Measurements from ENCODE around the gene TSPAN9. TPM values are rescaled to one million over a fixed set of nuclear protein-coding genes. Genes with fewer than 3 reads are reported as not detected.

Gene TSPAN9
- total and polyA plus RNA-seq, 2 of the 4 experiments (the other 2 are of a cell fraction) = 17.7 to 39.1 TPM

GRCh38 chr12:3116106-3116844 is 39.1 kb downstream of the TSPAN9 start (continued):
- TF ChIP-seq FOS (IDR thresholded peaks at IDR 0.05; ENCODE audit: low read depth, low read length) = no peak

GRCh38 chr12:3117144-3117581 is 40.0 kb downstream of the TSPAN9 start:
- no peak for TF ChIP-seq MAFK (IDR thresholded peaks at IDR 0.05; ENCODE audit: low read depth, low read length)
- TF ChIP-seq SMC3 (IDR thresholded peaks at IDR 0.05; ENCODE audit: low read depth, low read length) = no peak
- no peak for TF ChIP-seq BHLHE40 (IDR thresholded peaks at IDR 0.05; ENCODE audit: low read depth, low read length)
- 0 out of 2 replicates have a peak, but pooled peaks have one; percentile 69 for TF ChIP-seq CHD1 (IDR thresholded peaks at IDR 0.05; ENCODE audit: low read depth, low read length)
- no peak for TF ChIP-seq FOS (IDR thresholded peaks at IDR 0.05; ENCODE audit: low read depth, low read length)
- TF ChIP-seq CEBPB (IDR thresholded peaks at IDR 0.05; ENCODE audit: low read depth, low read length) = peak; percentile 65
- TF ChIP-seq RFX5 (IDR thresholded peaks at IDR 0.05; ENCODE audit: low read depth, low read length) = no peak
- peak overlapping the region; percentile 62 for H3K56ac ChIP-seq (ENCODE audit: extremely low read depth, insufficient read depth, low read length)
- ATAC-seq (ENCODE audit: low read depth) (peak; percentile 33), DNase-seq (peak; percentile 78)
- H3K9me3 ChIP-seq (ENCODE audit: control insufficient read depth, insufficient read depth, low read length) = no peaks in the 10 kb centered on the region
- H2AFZ ChIP-seq (replicated peaks; ENCODE audit: low read length, poor library complexity) = peak overlapping the region; percentile 91
- peak overlapping the region; percentile 2 for H4K5ac ChIP-seq (ENCODE audit: low read depth, low read length)
- H3K4ac ChIP-seq (ENCODE audit: low read depth, low read length) = peak overlapping the region; percentile 91
- H3K9me1 ChIP-seq (ENCODE audit: insufficient read depth, low read length) = peaks cover 17% of the 10 kb centered on the region
- in situ Hi-C loops (cut with MboI; ENCODE audit: low sequenced_read_pairs) = no loop called here
- no peak overlapping the region for H3K4me3 ChIP-seq (ENCODE audit: insufficient read depth, low read depth, low read length)
- peak overlapping the region; percentile 55 for H3K18ac ChIP-seq (ENCODE audit: low read depth, low read length)
- H3K4me1 ChIP-seq (ENCODE audit: control insufficient read depth, insufficient read depth, low read length) = peaks cover 24% of the 10 kb centered on the region
- H2BK15ac ChIP-seq (ENCODE audit: low read depth, low read length) = peak overlapping the region; percentile 71; the same call in 1 of the 3 replicates
- peak overlapping the region; percentile 86 for H3K23ac ChIP-seq (ENCODE audit: low read depth, low read length)
- BruUV-seq (replicated peaks) = no TSS peak
- H3K9ac ChIP-seq (ENCODE audit: low read depth, low read length) = no peak overlapping the region
- H3K27ac ChIP-seq (ENCODE audit: insufficient read depth, low read length) = peak overlapping the region; percentile 52
- peak overlapping the region; percentile 95 for H3K14ac ChIP-seq (replicated peaks; ENCODE audit: low read depth, low read length)
- peak overlapping the region; percentile 53 for H4K91ac ChIP-seq (ENCODE audit: insufficient read depth, low read depth, low read length)
- peak overlapping the region; percentile 93 for H2AK5ac ChIP-seq (ENCODE audit: low read depth, low read length)
- H2BK120ac ChIP-seq (ENCODE audit: low read depth, low read length) = peak overlapping the region; percentile 79
- ChIA-PET CTCF (interaction anchor here (1.3 kb wide), 1 partner anchor 44 kb away, joined by 3 read pairs; no protein-coding TSS in a partner anchor), POLR2A (ENCODE audit: unreplicated experiment) (no interaction called here)
- peak overlapping the region; percentile 56 for H2BK5ac ChIP-seq (ENCODE audit: low read depth, low read length, poor library complexity, severe bottlenecking)
- H2BK20ac ChIP-seq (ENCODE audit: low read depth, low read length) = peak overlapping the region; percentile 73
- H3K27me3 ChIP-seq (ENCODE audit: control insufficient read depth, insufficient read depth, low read length) = no peaks in the 10 kb centered on the region
- peaks cover 5 to 38% of the 10 kb centered on the region in 2 experiments; a peak in 3 of 4 replicates for H3K79me1 ChIP-seq (ENCODE audit: low read depth in 1 of 2, low read length in 2 of 2)
- dilution Hi-C loops (cut with HindIII; ENCODE audit: low sequenced_read_pairs, unreplicated experiment) = no loop called here
- no peaks in the 10 kb centered on the region for H3K36me3 ChIP-seq (ENCODE audit: control insufficient read depth, insufficient read depth, low read length)
- no CpG with 5 or more reads among the region's 10 CpGs for WGBS, 2 experiments (ENCODE audit: extremely low coverage in 2 of 2, insufficient read length in 1 of 2)
- intact Hi-C loops (cut with micrococcal nuclease) = loop anchor here (5.0 kb wide), 1 partner anchor 40 kb away; the partner anchor contains the start of gene TSPAN9
- H3K4me2 ChIP-seq (ENCODE audit: low read depth, low read length) = peak overlapping the region; percentile 39
- peak overlapping the region; percentile 80 for H2AK9ac ChIP-seq (replicated peaks; ENCODE audit: low read depth, low read length, poor library complexity)
- peaks cover 11% of the 10 kb centered on the region; the same call in 1 of the 2 replicates for H4K20me1 ChIP-seq (ENCODE audit: insufficient read depth, low read length)
- H4K8ac ChIP-seq (ENCODE audit: low read depth in 2 of 2, low read length in 2 of 2) = peak overlapping the region; percentile 13 to 91; a peak in 3 of 4 replicates
